H9 (cell line): ENCODE data around the gene BRCC3. TPM values are rescaled to one million over a fixed set of nuclear protein-coding genes. Genes with fewer than 3 reads are reported as not detected.

ENCODE experiments used
- DNase-seq: peaks from one replicate; pipeline ENCODE4 v3.0.0-alpha.2; 2017
- H2AFZ ChIP-seq: one replicate; pipeline ENCODE4 v1.6.1; 2013; ENCODE audit warnings: mild to moderate bottlenecking, low read length, control low read depth, moderate library complexity
- H2AK5ac ChIP-seq: 2 replicates; pipeline ENCODE4 v1.6.1; 2013; ENCODE audit warnings: low read length, control low read depth, mixed read lengths; ENCODE audit not compliant: insufficient read length
- H2BK120ac ChIP-seq: one replicate; pipeline ENCODE4 v1.6.1; 2013; ENCODE audit warnings: low read depth, mild to moderate bottlenecking, low read length, control low read depth, inconsistent platforms; ENCODE audit not compliant: poor library complexity, severe bottlenecking
- H2BK12ac ChIP-seq: 2 replicates; pipeline ENCODE4 v1.6.1; 2013; ENCODE audit warnings: low read length, control low read depth, mixed read lengths, low read depth; ENCODE audit not compliant: insufficient read length
- H2BK15ac ChIP-seq: 2 replicates; pipeline ENCODE4 v1.6.1; 2013; ENCODE audit warnings: low read depth, low read length, control low read depth
- H2BK20ac ChIP-seq: one replicate; pipeline ENCODE4 v1.6.1; 2013; ENCODE audit warnings: low read depth, mild to moderate bottlenecking, low read length, control low read depth, inconsistent platforms; ENCODE audit not compliant: poor library complexity, severe bottlenecking
- H2BK5ac ChIP-seq: 2 replicates; pipeline ENCODE4 v1.6.1; 2013; ENCODE audit warnings: low read length, control low read depth, mixed read lengths; ENCODE audit not compliant: insufficient read length
- H3K14ac ChIP-seq: 2 replicates; pipeline ENCODE4 v1.6.1; 2013; ENCODE audit warnings: low read length, control low read depth; ENCODE audit not compliant: insufficient read depth
- H3K18ac ChIP-seq: 2 replicates; pipeline ENCODE4 v1.6.1; 2013; ENCODE audit warnings: low read depth, mild to moderate bottlenecking, mixed read lengths, low read length, control low read depth; ENCODE audit not compliant: insufficient read length
- H3K23ac ChIP-seq: 2 replicates; pipeline ENCODE4 v1.6.1; 2013; ENCODE audit warnings: low read length, control low read depth, mixed read lengths, low read depth; ENCODE audit not compliant: insufficient read length
- H3K23me2 ChIP-seq: 2 replicates; pipeline ENCODE4 v1.6.1; 2013; ENCODE audit warnings: low read depth, mild to moderate bottlenecking, mixed read lengths, low read length, control low read depth; ENCODE audit not compliant: insufficient read length, poor library complexity, severe bottlenecking
- H3K27ac ChIP-seq: 2 replicates; pipeline ENCODE4 v1.5.1; 2013; ENCODE audit warnings: low read length, control low read depth, mixed read lengths, low read depth; ENCODE audit not compliant: insufficient read length
- H3K27me3 ChIP-seq: 2 replicates; pipeline ENCODE4 v1.6.1; 2013; ENCODE audit warnings: low read length, control low read depth, inconsistent platforms; ENCODE audit not compliant: insufficient read depth
- H3K4ac ChIP-seq: 2 replicates; pipeline ENCODE4 v1.6.1; 2013; ENCODE audit warnings: low read depth, mild to moderate bottlenecking, control low read depth, inconsistent platforms, low read length, moderate library complexity
- H3K4me1 ChIP-seq: 2 replicates; pipeline ENCODE4 v1.6.1; 2013; ENCODE audit warnings: low read length, control low read depth, inconsistent platforms; ENCODE audit not compliant: insufficient read depth
- H3K4me2 ChIP-seq: 2 replicates; pipeline ENCODE4 v1.6.1; 2013; ENCODE audit warnings: low read length, control low read depth, mixed read lengths; ENCODE audit not compliant: insufficient read length, insufficient read depth
- H3K56ac ChIP-seq: 2 replicates; pipeline ENCODE4 v1.6.1; 2013; ENCODE audit warnings: low read depth, mild to moderate bottlenecking, mixed read lengths, low read length, control low read depth; ENCODE audit not compliant: insufficient read length
- H3K79me1 ChIP-seq: 2 replicates; pipeline ENCODE4 v1.6.1; 2013; ENCODE audit warnings: low read depth, mild to moderate bottlenecking, moderate library complexity, low read length, control low read depth, inconsistent platforms; ENCODE audit not compliant: insufficient read depth, poor library complexity, severe bottlenecking
- H3K79me2 ChIP-seq: 2 replicates; pipeline ENCODE4 v1.6.1; 2013; ENCODE audit warnings: low read length, control low read depth, inconsistent platforms; ENCODE audit not compliant: insufficient read depth
- H3K9ac ChIP-seq: 2 replicates; pipeline ENCODE4 v1.6.1; 2013; ENCODE audit warnings: low read length, control low read depth, mixed read lengths; ENCODE audit not compliant: insufficient read length; ENCODE audit errors: extremely low read depth
- H3K9me3 ChIP-seq: one replicate; pipeline ENCODE4 v1.6.1; 2013; ENCODE audit warnings: low read depth, low read length, inconsistent platforms; ENCODE audit not compliant: control insufficient read depth
- H3T11ph ChIP-seq: one replicate; pipeline ENCODE4 v1.6.1; 2013; ENCODE audit warnings: mild to moderate bottlenecking, low read length, control low read depth, inconsistent platforms
- H4K20me1 ChIP-seq: one replicate; pipeline ENCODE4 v1.6.1; 2013; ENCODE audit not compliant: control insufficient read depth, insufficient read length, insufficient read depth
- H4K5ac ChIP-seq: 2 replicates; pipeline ENCODE4 v1.6.1; 2013; ENCODE audit warnings: low read depth, mild to moderate bottlenecking, mixed read lengths, low read length, control low read depth; ENCODE audit not compliant: insufficient read length
- H4K8ac ChIP-seq: replicated peaks from 2 replicates; pipeline ENCODE4 v1.6.1; 2013; ENCODE audit warnings: low read length, control low read depth, mixed read lengths, low read depth; ENCODE audit not compliant: insufficient read length
- H4K91ac ChIP-seq: 2 replicates; pipeline ENCODE4 v1.6.1; 2013; ENCODE audit warnings: low read depth, mild to moderate bottlenecking, moderate library complexity, mixed read lengths, low read length, control low read depth; ENCODE audit not compliant: insufficient read length
- H3K27ac Mint-ChIP-seq, 3 experiments: 2 replicates in 2 of 3; 3 replicates in 1 of 3; pipeline ENCODE4 v1.8.0; 2020 to 2021; ENCODE audit warnings: mixed read lengths in 3 of 3, mild to moderate bottlenecking in 1 of 3, moderate library complexity in 1 of 3
- H3K27me3 Mint-ChIP-seq: 2 replicates; pipeline ENCODE4 v1.8.0; 2021; ENCODE audit warnings: low read depth, mild to moderate bottlenecking, moderate library complexity, mixed read lengths
- H3K36me3 Mint-ChIP-seq, 3 experiments: 2 replicates in 2 of 3; 3 replicates in 1 of 3; pipeline ENCODE4 v1.8.0; 2020 to 2021; ENCODE audit warnings: low read depth in 3 of 3, mixed read lengths in 3 of 3; ENCODE audit not compliant: insufficient read depth in 1 of 3
- H3K4me1 Mint-ChIP-seq, 2 experiments: 2 replicates each; pipeline ENCODE4 v1.8.0; 2020; ENCODE audit warnings: mixed read lengths in 2 of 2
- H3K4me3 Mint-ChIP-seq, 2 experiments: 2 replicates in 1 of 2; 3 replicates in 1 of 2; pipeline ENCODE4 v1.8.0; 2020 to 2021; ENCODE audit warnings: mild to moderate bottlenecking in 2 of 2, mixed read lengths in 2 of 2, moderate library complexity in 1 of 2
- H3K9me3 Mint-ChIP-seq, 2 experiments: 2 replicates in 1 of 2; 3 replicates in 1 of 2; pipeline ENCODE4 v1.8.0; 2020; ENCODE audit warnings: mild to moderate bottlenecking in 2 of 2, mixed read lengths in 2 of 2, moderate library complexity in 1 of 2
- CTCF ChIP-seq: fragments of 200-600 bp; sonication (generic); conservative IDR thresholded peaks from 3 replicates; pipeline ENCODE4 v1.8.0; 2021; ENCODE audit warnings: antibody characterized with exemption, mild to moderate bottlenecking
- WGBS: extraction: QIAGEN DNeasy Blood & Tissue Kit; methylation state at CpG from one replicate; pipeline ENCODE4 v1.1.7; 2013; ENCODE audit warnings: missing lambda C conversion rate, low lambda C conversion rate, mixed read lengths; ENCODE audit not compliant: insufficient read length; ENCODE audit errors: extremely low coverage; 5-methylcytosine and 5-hydroxymethylcytosine counted together
- total RNA-seq: library from RNA; stranded (reverse); gene quantifications from 2 replicates; pipeline ENCODE4 v1.2.1, GENCODE V29; 2021

BRCC3 gene
- total RNA-seq, 1 experiment from 2014 or later, result 27.3 TPM

GRCh38 chrX:155070663-155070974, 689 bp upstream of the BRCC3 start:
- Histone ChIP-seq H2BK15ac (no peak overlapping the region), H4K8ac (no peak overlapping the region), H3K14ac (no peak overlapping the region), H3K23me2 (peaks cover 5% of the 10 kb centered on the region), H2AK5ac (no peak overlapping the region), H3K79me2 (peaks cover 1% of the 10 kb centered on the region; the same call in 1 of the 2 replicates), H2BK5ac (no peak overlapping the region), H3K79me1 (no peaks in the 10 kb centered on the region), H2BK120ac (no peak overlapping the region), H4K5ac (no peak overlapping the region), H3K4me2 (peak overlapping the region; percentile 88), H4K91ac (no peak overlapping the region), H3K18ac (no peak overlapping the region), H3K9ac (peak overlapping the region; percentile 58), H3K56ac (no peak overlapping the region), H3K9me3 (peaks cover 46% of the 10 kb centered on the region), H2AFZ (no peak overlapping the region), H3T11ph (no peak overlapping the region), H4K20me1 (no peaks in the 10 kb centered on the region), H3K27me3 (no peaks in the 10 kb centered on the region), H2BK20ac (no peak overlapping the region), H3K4me1 (no peaks in the 10 kb centered on the region), H3K23ac (no peak overlapping the region), H2BK12ac (no peak overlapping the region), H3K4ac (no peak overlapping the region), H3K27ac (no peak overlapping the region)
- Mint-ChIP-seq H3K27me3 (no peaks in the 10 kb centered on the region), H3K27ac (peak overlapping the region; percentile 87 to 96 (median 87); a peak in 5 of 7 replicates), H3K4me3 (peak overlapping the region; percentile 78 to 80), H3K4me1 (peaks cover 8 to 15% of the 10 kb centered on the region in 2 experiments; a peak in 2 of 4 replicates), H3K9me3 (peaks cover 65 to 66% of the 10 kb centered on the region in 2 experiments), H3K36me3 (peaks cover 22 to 26% (median 24%) of the 10 kb centered on the region in 3 experiments)
- TF ChIP-seq CTCF, result no peak
- WGBS, result no CpG with 5 or more reads among the region's 16 CpGs
- DNase-seq, result no peak
